GM10248 (cell line): ENCODE results near the gene SDCBP2.

Experiments
- CTCF ChIA-PET: fragments of 300-600 bp; sonication (Branson Sonifier 250); formaldehyde crosslinking; extraction: SDS; loops from one replicate; lab custom pipeline; 2021; ENCODE audit warnings: antibody characterized with exemption; lab: Yijun Ruan, JAX
- POLR2A ChIA-PET: fragments of 350-650 bp; sonication (Branson Sonifier 250); formaldehyde crosslinking; extraction: SDS; loops from one replicate; lab custom pipeline; 2020; ENCODE audit warnings: antibody characterized with exemption; lab: Yijun Ruan, JAX
- DNase-seq: peaks from one replicate; pipeline ENCODE4 v3.0.0; 2012; ENCODE audit errors: extremely low spot score
- TF ChIP-seq, protein P1 (sequence below): IDR thresholded peaks from 2 replicates; pipeline ENCODE4 v1.5.1; 2012; ENCODE audit warnings: mild to moderate bottlenecking, low read depth; ENCODE audit errors: extremely low read depth, missing control alignments, control extremely low read depth

SDCBP2 gene

DNA sequence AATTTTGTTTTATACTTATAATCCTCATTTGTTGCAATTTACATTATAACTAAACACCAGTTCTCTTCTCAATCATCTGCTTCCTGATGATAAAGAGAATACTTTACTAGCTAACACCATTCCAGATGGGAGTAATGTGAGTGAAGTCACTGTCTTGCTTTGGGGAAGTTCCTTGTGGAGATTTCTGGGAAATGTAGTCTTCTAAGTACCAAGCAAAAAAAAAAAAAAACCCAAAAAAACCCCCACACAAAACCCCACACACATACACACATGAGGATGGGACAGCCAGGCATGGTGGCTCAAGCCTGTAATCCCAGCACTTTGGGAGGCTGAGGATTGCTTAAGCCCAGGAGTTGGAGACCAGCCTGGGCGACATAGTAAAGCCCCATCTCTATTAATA, 65.1 kb downstream of the SDCBP2 start:
- no peak for DNase-seq
- CTCF ChIA-PET = interaction anchor here (1.1 to 1.5 kb wide), 2 partner anchors 9 to 154 kb away, joined by 3 read pairs; no protein-coding TSS in a partner anchor
- TF ChIP-seq, protein P1, sequence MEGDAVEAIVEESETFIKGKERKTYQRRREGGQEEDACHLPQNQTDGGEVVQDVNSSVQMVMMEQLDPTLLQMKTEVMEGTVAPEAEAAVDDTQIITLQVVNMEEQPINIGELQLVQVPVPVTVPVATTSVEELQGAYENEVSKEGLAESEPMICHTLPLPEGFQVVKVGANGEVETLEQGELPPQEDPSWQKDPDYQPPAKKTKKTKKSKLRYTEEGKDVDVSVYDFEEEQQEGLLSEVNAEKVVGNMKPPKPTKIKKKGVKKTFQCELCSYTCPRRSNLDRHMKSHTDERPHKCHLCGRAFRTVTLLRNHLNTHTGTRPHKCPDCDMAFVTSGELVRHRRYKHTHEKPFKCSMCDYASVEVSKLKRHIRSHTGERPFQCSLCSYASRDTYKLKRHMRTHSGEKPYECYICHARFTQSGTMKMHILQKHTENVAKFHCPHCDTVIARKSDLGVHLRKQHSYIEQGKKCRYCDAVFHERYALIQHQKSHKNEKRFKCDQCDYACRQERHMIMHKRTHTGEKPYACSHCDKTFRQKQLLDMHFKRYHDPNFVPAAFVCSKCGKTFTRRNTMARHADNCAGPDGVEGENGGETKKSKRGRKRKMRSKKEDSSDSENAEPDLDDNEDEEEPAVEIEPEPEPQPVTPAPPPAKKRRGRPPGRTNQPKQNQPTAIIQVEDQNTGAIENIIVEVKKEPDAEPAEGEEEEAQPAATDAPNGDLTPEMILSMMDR = no peak
- POLR2A ChIA-PET = no interaction called here
